Liver (tissue), 9 donors: Measurements from ENCODE around the gene PPM1G. TPM values are rescaled to one million over a fixed set of nuclear protein-coding genes. Genes with fewer than 3 reads are reported as not detected.

Source experiments
- DNase-seq: peaks from one replicate; pipeline ENCODE4 v3.0.0-alpha.2; 2017; ENCODE audit warnings: low spot score
- H3K27ac ChIP-seq, 2 donors: one replicate each; pipeline ENCODE4 v1.7.0; 2013; ENCODE audit warnings: inconsistent platforms in 2 of 2, low read length in 2 of 2, control low read depth in 1 of 2, low read depth in 1 of 2, mild to moderate bottlenecking in 1 of 2
- H3K27me3 ChIP-seq, 4 donors: one replicate each; pipeline versions ENCODE4 v1.6.1 to v1.7.0; 2013; ENCODE audit warnings: low read length in 3 of 4, inconsistent platforms in 1 of 4, mild to moderate bottlenecking in 1 of 4, moderate library complexity in 1 of 4; ENCODE audit not compliant: control insufficient read depth in 4 of 4, insufficient read depth in 4 of 4
- H3K36me3 ChIP-seq, 4 donors: one replicate each; pipeline versions ENCODE4 v1.6.1 to v1.7.0; 2013; ENCODE audit warnings: low read length in 3 of 4, mild to moderate bottlenecking in 3 of 4, low read depth in 1 of 4, moderate library complexity in 1 of 4; ENCODE audit not compliant: control insufficient read depth in 4 of 4, insufficient read depth in 3 of 4
- H3K4me1 ChIP-seq, 4 donors: one replicate each; pipeline versions ENCODE4 v1.6.1 to v1.7.0; 2013; ENCODE audit warnings: low read length in 3 of 4, mild to moderate bottlenecking in 3 of 4, moderate library complexity in 1 of 4; ENCODE audit not compliant: control insufficient read depth in 4 of 4, insufficient read depth in 4 of 4
- H3K4me3 ChIP-seq, 3 donors: one replicate each; pipeline versions ENCODE4 v1.6.1 to v1.7.0; 2013; ENCODE audit warnings: low read length in 3 of 3, control low read depth in 1 of 3, low read depth in 1 of 3, mild to moderate bottlenecking in 1 of 3
- H3K9ac ChIP-seq, 2 donors: one replicate each; pipeline ENCODE4 v1.7.0; 2013; ENCODE audit warnings: low read length in 2 of 2, mild to moderate bottlenecking in 2 of 2, moderate library complexity in 2 of 2, control low read depth in 1 of 2, low read depth in 1 of 2
- H3K9me3 ChIP-seq, 4 donors: one replicate each; pipeline versions ENCODE4 v1.6.1 to v1.7.0; 2013; ENCODE audit warnings: low read length in 3 of 4; ENCODE audit not compliant: control insufficient read depth in 4 of 4
- EGR1 ChIP-seq, 2 donors: IDR thresholded peaks; 2 replicates each; pipeline ENCODE4 v1.6.1; 2016 to 2018; ENCODE audit warnings: antibody characterized with exemption in 2 of 2, low read depth in 2 of 2
- FOXA1 ChIP-seq: IDR thresholded peaks from 2 replicates; pipeline ENCODE4 v1.6.1; 2016; ENCODE audit warnings: antibody characterized with exemption
- FOXA2 ChIP-seq: IDR thresholded peaks from 2 replicates; pipeline ENCODE4 v1.6.1; 2016; ENCODE audit warnings: antibody characterized with exemption
- GABPA ChIP-seq, 2 donors: IDR thresholded peaks in 1 of 2; conservative IDR thresholded peaks in 1 of 2; 2 replicates each; pipeline ENCODE4 v1.6.1; 2016; ENCODE audit warnings: antibody characterized with exemption in 2 of 2, mild to moderate bottlenecking in 1 of 2, moderate library complexity in 1 of 2
- HNF4A ChIP-seq, 2 donors: conservative IDR thresholded peaks; 2 replicates each; pipeline ENCODE4 v1.6.1; 2016; ENCODE audit warnings: antibody characterized with exemption in 2 of 2, mild to moderate bottlenecking in 2 of 2
- HNF4G ChIP-seq: IDR thresholded peaks from 2 replicates; pipeline ENCODE4 v1.6.1; 2016; ENCODE audit warnings: antibody characterized with exemption
- JUND ChIP-seq, 2 donors: IDR thresholded peaks; 2 replicates each; pipeline ENCODE4 v1.6.1; 2016; ENCODE audit warnings: antibody characterized with exemption in 2 of 2
- NR2F2 ChIP-seq: IDR thresholded peaks from 2 replicates; pipeline ENCODE4 v1.6.1; 2016; ENCODE audit warnings: antibody characterized with exemption
- RAD21 ChIP-seq, 2 donors: IDR thresholded peaks; 2 replicates each; pipeline ENCODE4 v1.6.1; 2016; ENCODE audit warnings: antibody characterized with exemption in 2 of 2, mild to moderate bottlenecking in 2 of 2
- RXRA ChIP-seq, 2 donors: IDR thresholded peaks; 2 replicates each; pipeline ENCODE4 v1.6.1; 2017 to 2018; ENCODE audit warnings: antibody characterized with exemption in 2 of 2, mild to moderate bottlenecking in 1 of 2
- SP1 ChIP-seq: IDR thresholded peaks from 2 replicates; pipeline ENCODE4 v1.6.1; 2018; ENCODE audit warnings: antibody characterized with exemption, mild to moderate bottlenecking
- TAF1 ChIP-seq: conservative IDR thresholded peaks from 2 replicates; pipeline ENCODE4 v1.6.1; 2016; ENCODE audit warnings: antibody characterized with exemption, mild to moderate bottlenecking
- YY1 ChIP-seq: IDR thresholded peaks from 2 replicates; pipeline ENCODE4 v1.6.1; 2016; ENCODE audit warnings: antibody characterized with exemption, mild to moderate bottlenecking
- WGBS: extraction: QIAGEN DNeasy Blood & Tissue Kit; methylation state at CpG from one replicate; pipeline ENCODE4 v1.1.7; 2013; 5-methylcytosine and 5-hydroxymethylcytosine counted together
- polyA plus RNA-seq, 2 donors: library from polyadenylated mRNA; stranded (reverse) in 1 of 2; unstranded in 1 of 2; fragments of 200-250 nt in 1 of 2; fragments of >200 nt in 1 of 2; fragmentation: Nextera tagmentation in 1 of 2; extraction: Ambion mirVana in 1 of 2; gene quantifications; one replicate each; pipeline versions ENCODE4 v1.2.1 to v1.2.3, GENCODE V29; 2013 to 2015
- total RNA-seq, 2 donors: library from RNA; depleted of rRNA; stranded (reverse); fragments of >200 nt; gene quantifications; one replicate each; pipeline ENCODE4 v1.2.3, GENCODE V29; 2014
- TF ChIP-seq, protein P1 (sequence below): IDR thresholded peaks from 2 replicates; pipeline ENCODE4 v1.6.1; 2016; ENCODE audit warnings: antibody characterized with exemption
- TF ChIP-seq, protein P2 (sequence below): IDR thresholded peaks from 2 replicates; pipeline ENCODE4 v1.6.1; 2016; ENCODE audit warnings: antibody characterized with exemption
- TF ChIP-seq, protein P3 (sequence below): IDR thresholded peaks from 2 replicates; pipeline ENCODE4 v1.6.1; 2016; ENCODE audit warnings: antibody characterized with exemption
- TF ChIP-seq, protein P4 (sequence below): IDR thresholded peaks from 2 replicates; pipeline ENCODE4 v1.6.1; 2016; ENCODE audit warnings: antibody characterized with exemption, mild to moderate bottlenecking
- TF ChIP-seq, protein P5 (sequence below): fragments of 150-350 bp; IDR thresholded peaks from 2 replicates; pipeline ENCODE4 v1.5.1; 2017; ENCODE audit warnings: improper control_type of control experiment, low read depth, low read length; ENCODE audit not compliant: missing input control
- donor health status: healthy.
- donor health status: healthy.
- donor health status: healthy.
- donor health status: healthy.
- donor health status: healthy.

The PPM1G gene
- total and polyA plus RNA-seq, 4 donors: 26.4 to 45.5 (median 33.1) TPM

DNA sequence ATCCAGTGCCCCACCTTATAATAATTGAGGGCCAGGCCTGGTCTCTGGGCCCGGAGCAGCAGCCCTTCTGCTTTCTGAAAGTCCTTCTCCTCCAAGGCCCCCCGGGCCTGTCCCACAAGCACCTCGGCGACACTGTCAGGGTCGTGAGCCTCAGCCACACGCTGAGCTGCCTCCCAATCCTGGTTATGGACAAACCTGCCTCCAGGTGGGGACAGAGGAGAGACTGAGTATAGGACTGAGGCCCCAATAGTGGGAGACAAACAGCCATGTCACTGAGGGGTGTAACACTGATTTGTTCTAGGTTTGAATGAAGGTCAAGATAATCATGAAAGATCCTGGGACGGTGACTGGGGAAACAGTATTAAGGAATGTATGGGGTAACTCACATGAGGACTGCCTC, 44.6 kb upstream of the PPM1G start:
- DNase-seq: no peak
- no peak for TF ChIP-seq SP1
- TF ChIP-seq TAF1: no peak
- TF ChIP-seq, protein P1, sequence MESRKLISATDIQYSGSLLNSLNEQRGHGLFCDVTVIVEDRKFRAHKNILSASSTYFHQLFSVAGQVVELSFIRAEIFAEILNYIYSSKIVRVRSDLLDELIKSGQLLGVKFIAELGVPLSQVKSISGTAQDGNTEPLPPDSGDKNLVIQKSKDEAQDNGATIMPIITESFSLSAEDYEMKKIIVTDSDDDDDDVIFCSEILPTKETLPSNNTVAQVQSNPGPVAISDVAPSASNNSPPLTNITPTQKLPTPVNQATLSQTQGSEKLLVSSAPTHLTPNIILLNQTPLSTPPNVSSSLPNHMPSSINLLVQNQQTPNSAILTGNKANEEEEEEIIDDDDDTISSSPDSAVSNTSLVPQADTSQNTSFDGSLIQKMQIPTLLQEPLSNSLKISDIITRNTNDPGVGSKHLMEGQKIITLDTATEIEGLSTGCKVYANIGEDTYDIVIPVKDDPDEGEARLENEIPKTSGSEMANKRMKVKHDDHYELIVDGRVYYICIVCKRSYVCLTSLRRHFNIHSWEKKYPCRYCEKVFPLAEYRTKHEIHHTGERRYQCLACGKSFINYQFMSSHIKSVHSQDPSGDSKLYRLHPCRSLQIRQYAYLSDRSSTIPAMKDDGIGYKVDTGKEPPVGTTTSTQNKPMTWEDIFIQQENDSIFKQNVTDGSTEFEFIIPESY: no peak
- TF ChIP-seq JUND (IDR thresholded peaks at IDR 0.05): no peak
- no peak for TF ChIP-seq RXRA (IDR thresholded peaks at IDR 0.05)
- no peak for TF ChIP-seq YY1
- TF ChIP-seq, protein P2, sequence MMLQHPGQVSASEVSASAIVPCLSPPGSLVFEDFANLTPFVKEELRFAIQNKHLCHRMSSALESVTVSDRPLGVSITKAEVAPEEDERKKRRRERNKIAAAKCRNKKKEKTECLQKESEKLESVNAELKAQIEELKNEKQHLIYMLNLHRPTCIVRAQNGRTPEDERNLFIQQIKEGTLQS: no peak
- no peak for TF ChIP-seq FOXA2
- TF ChIP-seq, protein P3, sequence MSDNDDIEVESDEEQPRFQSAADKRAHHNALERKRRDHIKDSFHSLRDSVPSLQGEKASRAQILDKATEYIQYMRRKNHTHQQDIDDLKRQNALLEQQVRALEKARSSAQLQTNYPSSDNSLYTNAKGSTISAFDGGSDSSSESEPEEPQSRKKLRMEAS: no peak
- TF ChIP-seq RAD21 (IDR thresholded peaks at IDR 0.05): no peak
- no peak for TF ChIP-seq FOXA1
- TF ChIP-seq, protein P4, sequence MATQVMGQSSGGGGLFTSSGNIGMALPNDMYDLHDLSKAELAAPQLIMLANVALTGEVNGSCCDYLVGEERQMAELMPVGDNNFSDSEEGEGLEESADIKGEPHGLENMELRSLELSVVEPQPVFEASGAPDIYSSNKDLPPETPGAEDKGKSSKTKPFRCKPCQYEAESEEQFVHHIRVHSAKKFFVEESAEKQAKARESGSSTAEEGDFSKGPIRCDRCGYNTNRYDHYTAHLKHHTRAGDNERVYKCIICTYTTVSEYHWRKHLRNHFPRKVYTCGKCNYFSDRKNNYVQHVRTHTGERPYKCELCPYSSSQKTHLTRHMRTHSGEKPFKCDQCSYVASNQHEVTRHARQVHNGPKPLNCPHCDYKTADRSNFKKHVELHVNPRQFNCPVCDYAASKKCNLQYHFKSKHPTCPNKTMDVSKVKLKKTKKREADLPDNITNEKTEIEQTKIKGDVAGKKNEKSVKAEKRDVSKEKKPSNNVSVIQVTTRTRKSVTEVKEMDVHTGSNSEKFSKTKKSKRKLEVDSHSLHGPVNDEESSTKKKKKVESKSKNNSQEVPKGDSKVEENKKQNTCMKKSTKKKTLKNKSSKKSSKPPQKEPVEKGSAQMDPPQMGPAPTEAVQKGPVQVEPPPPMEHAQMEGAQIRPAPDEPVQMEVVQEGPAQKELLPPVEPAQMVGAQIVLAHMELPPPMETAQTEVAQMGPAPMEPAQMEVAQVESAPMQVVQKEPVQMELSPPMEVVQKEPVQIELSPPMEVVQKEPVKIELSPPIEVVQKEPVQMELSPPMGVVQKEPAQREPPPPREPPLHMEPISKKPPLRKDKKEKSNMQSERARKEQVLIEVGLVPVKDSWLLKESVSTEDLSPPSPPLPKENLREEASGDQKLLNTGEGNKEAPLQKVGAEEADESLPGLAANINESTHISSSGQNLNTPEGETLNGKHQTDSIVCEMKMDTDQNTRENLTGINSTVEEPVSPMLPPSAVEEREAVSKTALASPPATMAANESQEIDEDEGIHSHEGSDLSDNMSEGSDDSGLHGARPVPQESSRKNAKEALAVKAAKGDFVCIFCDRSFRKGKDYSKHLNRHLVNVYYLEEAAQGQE: no peak
- no peak for TF ChIP-seq HNF4A (conservative IDR thresholded peaks at IDR 0.05)
- no peak for TF ChIP-seq EGR1 (IDR thresholded peaks at IDR 0.05; ENCODE audit: low read depth in 2 of 2)
- no peak for TF ChIP-seq GABPA (IDR thresholded peaks at IDR 0.05 in 1 of 2, conservative IDR thresholded peaks at IDR 0.05 in 1 of 2)
- TF ChIP-seq, protein P5, sequence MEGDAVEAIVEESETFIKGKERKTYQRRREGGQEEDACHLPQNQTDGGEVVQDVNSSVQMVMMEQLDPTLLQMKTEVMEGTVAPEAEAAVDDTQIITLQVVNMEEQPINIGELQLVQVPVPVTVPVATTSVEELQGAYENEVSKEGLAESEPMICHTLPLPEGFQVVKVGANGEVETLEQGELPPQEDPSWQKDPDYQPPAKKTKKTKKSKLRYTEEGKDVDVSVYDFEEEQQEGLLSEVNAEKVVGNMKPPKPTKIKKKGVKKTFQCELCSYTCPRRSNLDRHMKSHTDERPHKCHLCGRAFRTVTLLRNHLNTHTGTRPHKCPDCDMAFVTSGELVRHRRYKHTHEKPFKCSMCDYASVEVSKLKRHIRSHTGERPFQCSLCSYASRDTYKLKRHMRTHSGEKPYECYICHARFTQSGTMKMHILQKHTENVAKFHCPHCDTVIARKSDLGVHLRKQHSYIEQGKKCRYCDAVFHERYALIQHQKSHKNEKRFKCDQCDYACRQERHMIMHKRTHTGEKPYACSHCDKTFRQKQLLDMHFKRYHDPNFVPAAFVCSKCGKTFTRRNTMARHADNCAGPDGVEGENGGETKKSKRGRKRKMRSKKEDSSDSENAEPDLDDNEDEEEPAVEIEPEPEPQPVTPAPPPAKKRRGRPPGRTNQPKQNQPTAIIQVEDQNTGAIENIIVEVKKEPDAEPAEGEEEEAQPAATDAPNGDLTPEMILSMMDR: no peak
- no peak for TF ChIP-seq HNF4G
- TF ChIP-seq NR2F2: no peak
- Histone ChIP-seq H3K4me1 (no peaks in the 10 kb centered on the region), H3K4me3 (no peak overlapping the region), H3K9ac (no peak overlapping the region), H3K27ac (no peak overlapping the region), H3K36me3 (peaks cover 2 to 54% (median 15%) of the 10 kb centered on the region in 4 donors), H3K9me3 (no peaks in the 10 kb centered on the region), H3K27me3 (no peaks in the 10 kb centered on the region)
- WGBS: 92% methylated on average over 7 of the region's 7 CpGs
